HG03159 (cell line): Measurements from ENCODE around the gene REEP1.
"Not testable (repeated sequence)": the region's sequence is repeated elsewhere in the genome, so short reads cannot be mapped to it uniquely, and the experiment has no call there.

Experiments used
- ATAC-seq: cut with Tn5 transposase; IDR thresholded peaks from one replicate; pipeline ENCODE4 v1.9.1; 2021; ENCODE audit warnings: mild to moderate bottlenecking, moderate library complexity; ENCODE audit not compliant: unreplicated experiment

The REEP1 gene

DNA sequence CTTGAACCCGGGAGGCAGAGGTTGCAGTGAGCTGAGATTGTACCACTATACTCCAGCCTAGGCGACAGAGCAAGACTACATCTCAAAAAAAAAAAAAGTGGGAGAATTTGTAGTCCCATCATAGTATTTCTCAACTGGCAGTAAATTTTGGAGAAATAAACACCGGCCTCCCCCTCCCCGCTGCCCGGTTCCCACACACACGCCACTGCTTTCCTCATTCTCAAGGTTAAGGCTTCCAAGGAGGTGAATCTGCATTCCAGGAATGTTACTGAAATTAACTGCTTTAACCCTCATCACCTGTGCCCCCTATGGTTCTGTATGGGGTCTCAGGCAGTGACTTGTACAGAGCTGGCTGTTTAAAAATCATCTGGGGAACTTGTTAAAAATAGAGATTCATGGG is 88.2 kb downstream of the REEP1 start:
- no peak for ATAC-seq

DNA sequence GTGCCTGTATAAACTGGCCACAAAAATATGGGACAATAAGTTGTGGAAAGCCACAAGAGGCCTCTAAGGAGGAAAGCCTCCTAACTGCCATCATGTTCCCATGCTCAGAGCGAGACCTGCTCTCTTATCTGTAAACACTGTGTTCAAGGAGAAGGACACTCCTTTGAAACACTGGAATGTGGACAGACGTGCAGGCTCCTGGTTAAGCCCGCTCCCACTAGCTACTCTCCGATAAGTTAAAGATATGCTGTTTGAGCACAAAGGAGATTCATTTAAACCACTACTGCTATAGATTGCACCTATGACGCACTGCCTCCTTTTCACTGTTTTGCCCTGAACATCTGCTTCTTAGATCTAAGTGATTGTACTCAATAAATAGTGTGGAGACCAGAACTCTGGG is 92.2 kb downstream of the REEP1 start:
- ATAC-seq: not testable (repeated sequence)

DNA sequence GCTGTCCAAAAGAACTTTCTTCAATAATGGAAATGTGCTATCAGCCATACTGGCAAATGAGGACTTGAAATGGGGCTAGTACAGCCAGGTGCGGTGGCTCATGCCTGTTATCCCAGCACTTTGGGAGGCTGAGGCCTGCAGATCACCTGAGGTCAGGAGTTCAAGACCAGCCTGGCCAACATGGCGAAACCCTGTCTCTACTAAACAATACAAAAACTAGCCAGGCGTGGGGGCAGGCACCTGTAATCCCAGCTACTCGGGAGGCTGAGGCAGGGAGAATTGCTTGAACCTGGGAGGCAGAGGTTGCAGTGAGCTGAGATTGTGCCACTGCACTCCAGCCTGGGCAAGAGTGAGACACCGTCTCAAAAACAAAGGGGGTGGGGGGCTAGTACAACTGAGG is 92.6 kb downstream of the REEP1 start:
- ATAC-seq: not testable (repeated sequence)

DNA sequence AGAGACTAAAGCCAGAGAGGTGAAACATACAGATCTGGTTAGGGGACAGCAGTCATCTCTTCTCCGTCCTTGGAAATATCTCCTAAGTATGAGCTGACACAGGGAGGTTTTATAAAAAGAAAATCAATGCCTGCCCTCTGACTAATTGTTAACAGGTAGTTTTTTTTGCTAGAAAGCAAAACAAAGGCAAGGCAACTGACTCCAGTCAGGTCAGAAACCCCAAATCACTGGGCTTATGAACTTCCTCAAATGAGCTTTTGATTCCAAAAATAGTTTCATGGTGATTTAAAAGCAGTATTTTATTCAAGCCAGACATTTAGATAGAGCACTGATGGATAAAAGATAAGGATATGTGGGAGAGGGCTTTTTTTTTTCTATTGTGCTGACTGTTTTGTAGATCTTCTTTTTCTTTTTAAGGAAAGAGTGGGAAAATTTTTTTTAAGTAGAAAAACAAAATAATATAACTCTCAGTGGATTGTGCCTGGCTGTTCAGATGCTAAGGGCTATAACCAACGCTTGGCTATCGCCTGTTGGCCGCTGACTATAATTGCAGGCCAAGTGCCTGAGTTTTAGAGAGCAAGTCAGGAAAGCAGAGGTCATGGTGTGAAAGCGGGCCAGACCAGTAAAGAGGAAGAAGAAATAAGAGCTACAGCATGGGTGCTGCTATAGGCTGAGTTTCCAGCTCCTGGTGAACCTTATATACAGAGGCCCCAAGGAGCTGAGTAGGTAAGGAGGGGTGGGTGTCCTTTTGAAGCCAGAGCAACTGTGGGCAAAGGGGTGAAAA is 93.3 kb downstream of the REEP1 start:
- ATAC-seq: no peak

DNA sequence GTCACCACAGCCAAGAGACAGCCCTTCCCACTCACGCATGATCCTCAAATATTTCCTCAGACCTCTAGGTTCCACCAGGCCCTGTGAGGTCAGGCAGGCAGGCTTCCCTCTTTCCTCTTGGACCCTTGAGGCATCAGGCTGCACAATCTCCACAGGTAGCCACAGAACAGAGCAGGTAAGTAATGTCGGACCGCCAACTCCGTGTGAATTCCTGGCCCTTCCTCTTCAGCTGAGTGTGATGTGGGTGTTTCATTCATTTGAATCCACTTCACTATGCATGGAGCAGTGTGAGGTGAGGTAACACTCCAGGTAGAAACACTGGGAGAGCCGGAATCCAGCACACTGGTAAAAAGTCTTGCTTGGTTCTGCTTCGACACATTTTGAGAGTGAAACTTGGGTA is 94.2 kb downstream of the REEP1 start:
- ATAC-seq: no peak

DNA sequence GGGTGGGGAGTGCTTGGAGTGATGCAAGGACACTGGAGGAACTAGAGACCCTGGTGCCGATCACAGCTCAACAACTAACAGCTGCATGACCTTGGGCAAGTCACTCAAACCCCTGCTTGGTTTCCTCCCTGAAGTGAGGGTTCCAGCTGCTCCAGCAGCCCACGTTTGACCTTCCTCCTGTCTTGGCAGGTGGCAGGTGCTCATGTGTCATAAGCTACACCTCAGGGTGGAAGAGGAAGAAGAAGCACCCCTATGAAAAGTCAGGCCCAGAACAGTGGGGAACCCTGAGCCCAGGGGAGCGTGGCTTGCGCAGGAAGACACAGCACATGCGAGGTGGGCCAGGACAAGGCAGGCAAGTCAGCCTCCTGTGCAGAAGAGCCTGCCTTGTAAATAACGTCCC is 95.8 kb downstream of the REEP1 start:
- ATAC-seq: no peak

DNA sequence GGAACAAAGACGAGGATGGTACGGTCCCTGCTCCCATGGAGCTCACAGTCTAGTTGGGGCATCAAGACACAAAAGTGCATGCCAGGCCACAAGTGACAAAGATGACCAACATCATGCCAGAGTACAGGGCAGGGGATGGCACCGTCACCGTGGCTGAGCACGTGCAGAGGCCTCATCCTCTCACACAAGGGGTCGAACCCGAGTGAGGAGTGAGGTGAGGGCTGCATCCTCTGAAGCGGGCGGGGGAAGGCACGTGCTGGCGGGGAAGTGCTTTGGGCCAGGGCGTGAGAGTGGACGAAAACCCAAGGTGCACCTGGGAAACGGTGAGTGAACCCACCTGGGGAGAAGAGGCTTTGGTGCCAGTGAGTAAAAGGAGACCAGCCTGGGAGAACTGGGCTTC is 97.2 kb downstream of the REEP1 start:
- no peak for ATAC-seq

DNA sequence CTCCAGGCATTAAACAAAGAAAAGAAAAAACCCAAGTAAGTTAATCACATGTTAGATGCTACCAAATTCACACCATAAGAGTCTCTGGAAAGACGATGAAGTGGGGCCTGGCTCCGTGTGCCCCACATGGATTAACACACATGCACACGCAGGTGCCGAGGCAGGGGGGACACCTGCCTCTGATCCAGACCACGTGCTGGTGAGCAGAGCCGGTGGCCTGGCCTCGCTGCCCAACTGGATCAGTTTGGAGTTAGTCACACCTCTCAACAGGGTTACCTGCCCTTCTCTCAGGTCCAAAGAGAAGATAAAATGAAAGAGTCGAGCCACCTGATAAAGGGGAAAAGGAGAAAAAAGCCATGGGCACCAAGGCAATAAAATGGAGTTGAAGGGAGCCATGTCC is 97.7 kb downstream of the REEP1 start:
- no peak for ATAC-seq

DNA sequence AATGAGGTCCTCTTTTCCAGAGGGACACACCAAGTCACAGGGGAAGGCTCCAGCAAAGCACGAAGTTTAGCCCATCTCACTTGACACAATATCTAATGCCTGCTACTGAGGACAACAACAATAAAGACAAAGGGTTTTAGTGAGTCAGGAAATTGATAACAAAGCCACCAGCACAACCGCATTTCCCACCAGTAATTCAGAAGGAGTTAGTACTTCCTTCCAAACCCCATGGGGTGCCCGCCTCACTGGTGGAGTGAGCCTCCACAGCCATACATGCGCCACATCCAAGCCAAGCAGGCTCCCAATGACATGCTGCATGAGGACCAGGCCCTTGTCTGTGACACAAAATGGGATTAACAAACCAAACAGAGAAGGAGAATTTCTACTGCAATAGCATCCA is 98.1 kb downstream of the REEP1 start:
- no peak for ATAC-seq

DNA sequence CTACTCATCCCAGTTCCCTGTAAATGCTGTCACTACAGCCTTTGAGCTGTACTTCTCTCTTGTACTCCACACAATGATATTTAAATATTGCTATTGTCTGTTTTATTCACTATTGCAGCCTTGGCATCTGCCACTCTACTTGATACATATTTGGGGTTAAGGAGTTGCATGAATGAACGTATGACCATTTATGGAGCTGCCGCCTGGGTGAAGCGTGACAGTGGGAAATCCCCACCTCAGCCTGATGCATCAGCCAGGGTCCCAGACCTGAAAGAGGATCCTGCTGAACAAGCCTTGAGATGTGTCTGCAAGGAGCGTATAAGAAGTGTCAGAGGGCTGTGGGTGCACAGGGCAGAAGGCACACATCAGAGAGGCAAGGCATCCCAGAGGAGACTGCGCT is 99.1 kb downstream of the REEP1 start:
- peak; percentile 84 for ATAC-seq

DNA sequence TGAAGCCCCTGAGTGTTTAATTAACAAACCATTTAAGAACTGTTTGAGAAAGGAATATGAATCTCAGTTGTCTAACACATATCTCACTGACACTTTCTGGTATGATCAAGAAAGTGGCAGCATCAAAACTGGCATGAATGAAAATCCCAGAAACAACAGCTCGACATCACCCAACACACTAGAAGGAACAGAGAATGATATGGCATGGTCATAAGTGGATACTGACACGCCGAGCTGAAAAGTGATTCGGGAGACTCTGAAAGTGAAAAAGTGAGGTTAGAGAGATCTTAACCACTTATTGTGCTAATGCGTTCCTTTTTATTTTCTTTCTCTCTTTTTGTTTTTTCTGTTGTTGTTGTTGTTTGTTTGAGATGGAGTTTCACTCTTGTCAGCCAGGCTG is 100.3 kb downstream of the REEP1 start:
- no peak for ATAC-seq

DNA sequence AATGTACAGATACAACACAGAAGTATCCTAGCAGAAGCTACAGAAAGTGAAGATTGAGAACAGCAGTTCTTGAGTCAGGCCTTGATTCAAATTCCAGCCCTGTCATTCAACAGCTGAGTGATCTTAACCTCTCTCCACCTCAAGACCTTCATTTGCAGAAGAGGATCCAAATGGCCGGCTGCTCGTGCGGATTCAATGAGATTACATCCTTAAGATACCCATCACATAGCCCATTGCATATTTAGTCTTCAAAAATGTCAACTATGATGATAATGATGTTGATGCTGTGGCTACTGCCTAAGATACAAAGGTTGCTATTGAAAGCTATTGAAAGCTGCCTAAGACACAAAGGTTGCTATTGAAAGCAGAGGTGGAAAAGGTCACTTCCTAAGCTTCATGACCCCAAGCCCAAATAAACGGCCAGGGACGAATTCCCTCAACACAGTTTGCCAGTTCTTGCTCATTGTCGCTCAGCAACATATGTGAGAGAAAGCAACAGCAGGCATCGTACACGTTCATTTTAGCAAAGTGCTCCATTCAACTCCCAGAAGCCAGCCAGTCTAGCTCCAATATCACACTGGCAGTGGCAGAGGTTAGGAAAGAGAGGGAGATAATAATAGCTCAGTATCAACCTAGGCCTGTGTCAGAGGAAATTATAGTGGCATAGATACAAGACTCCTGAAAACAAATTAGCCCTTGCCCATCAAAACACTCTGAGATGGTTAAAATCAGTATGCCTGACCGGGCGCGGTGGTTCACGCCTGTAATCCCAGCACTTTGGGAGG is 102.0 kb downstream of the REEP1 start:
- ATAC-seq: no peak

DNA sequence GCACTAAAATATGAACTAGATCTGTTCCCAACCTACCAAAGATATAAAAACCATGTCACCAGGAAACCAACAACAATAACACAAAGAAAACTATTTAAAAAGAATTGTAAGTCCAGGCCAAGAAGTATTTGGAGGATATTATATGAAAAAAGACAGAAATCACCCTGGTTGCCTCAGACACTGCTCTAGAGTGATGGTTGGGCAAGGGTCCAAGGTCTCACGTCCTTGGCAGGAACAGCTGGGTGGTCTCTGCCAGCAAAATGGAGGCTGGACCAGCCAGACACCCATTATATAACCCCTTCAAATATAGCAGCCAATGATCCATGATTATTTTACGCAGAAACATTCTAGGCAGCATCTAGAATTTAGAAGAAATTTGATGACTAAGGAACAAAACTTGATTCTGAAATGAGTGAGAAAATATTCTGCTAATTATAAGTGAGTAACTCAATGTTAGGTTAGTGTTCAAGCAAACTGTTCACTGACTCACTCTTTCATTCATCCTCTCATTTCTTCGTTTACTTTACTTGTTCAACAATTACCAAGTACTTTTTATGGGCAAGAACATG is 102.8 kb downstream of the REEP1 start:
- no peak for ATAC-seq

DNA sequence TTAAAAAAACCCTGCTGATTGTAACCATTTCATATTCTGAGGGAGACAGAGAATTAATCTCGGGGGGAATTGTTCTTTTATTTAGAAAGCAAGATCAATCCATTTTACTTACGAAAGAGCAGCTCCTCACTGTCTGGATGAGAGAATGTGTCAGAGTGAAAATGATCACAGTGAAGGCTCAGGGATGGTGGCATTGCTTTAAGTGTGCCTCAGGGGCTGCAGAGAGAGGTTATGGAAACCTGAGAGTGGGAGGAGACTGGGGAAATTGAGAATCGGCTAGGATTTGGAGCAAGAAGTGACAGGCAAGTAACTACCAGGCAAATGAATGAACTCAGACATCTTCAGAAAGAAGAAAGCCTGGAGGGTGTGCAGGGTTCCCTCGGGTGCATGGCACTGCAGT is 104.0 kb downstream of the REEP1 start:
- ATAC-seq: no peak

DNA sequence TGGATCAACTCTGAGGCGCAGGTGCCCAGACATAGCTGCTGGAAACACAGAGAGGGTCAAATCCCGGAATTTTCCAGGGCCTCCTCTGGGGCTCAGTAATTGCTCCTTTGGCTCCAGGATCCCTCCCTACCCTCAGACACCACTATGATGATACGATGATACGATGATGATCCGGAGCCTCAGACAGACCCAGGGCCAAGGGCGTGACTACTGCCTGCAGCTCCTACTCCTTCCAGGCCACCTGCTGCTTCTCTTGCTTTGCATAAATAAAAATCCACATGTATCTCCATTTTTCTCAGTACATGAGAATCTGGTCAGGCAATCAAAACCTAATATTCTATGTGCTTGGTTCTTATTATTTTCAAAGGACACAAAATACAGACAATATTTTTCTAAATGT is 104.5 kb downstream of the REEP1 start:
- no peak for ATAC-seq

DNA sequence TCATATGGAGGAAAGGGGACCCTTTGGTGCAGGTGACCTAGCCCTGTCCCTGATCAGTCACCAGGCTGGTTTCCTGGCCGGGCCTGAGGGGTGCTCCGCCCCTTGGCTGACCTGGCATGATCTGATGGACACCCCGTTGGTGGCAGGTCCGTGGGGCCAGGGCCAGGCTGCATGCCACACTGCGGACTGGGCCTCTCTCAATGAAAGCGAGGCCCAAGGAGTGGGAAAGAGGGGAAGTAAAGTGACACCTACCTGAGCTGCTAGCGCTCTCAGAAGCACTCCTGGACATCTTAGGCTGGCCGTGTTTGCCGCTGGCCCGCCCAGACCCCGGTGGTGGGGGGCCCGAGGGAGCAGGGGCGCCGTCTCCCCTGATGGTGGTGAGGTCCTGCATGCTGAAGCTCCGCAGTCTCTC is 105.0 kb downstream of the REEP1 start:
- no peak for ATAC-seq

DNA sequence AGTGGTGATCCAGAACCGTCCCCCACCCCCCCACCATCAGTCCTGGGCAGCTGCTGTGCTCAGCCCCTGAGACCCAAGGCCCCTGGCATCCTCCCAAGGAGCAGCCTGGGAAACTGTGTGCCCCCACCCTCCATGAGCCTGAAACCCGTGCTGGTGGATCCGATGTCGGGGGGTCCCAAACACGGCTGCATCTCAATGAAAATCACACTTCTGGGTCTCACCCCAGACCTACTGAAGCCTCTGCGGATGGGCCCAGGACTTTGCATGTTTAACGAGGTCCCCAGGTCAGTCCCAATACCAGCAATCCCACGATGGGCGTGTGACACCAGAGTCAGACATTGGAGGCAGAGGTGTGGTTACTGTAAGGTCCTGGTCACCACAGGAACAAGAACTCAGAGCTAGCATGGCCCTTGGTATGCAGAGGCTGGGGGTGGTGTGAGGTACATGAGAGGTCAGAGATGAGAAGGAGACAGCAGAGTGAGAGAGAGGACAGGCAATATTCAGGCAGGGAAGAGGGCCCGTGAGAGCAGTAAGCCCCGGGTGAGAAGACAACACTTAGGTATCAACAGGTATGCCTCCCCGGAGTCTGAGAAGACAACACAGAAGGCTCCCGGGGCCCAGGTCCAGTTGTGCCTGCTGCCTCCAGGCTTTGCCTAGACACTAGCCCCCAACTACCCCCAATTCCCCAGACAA is 105.6 kb downstream of the REEP1 start:
- ATAC-seq: no peak

DNA sequence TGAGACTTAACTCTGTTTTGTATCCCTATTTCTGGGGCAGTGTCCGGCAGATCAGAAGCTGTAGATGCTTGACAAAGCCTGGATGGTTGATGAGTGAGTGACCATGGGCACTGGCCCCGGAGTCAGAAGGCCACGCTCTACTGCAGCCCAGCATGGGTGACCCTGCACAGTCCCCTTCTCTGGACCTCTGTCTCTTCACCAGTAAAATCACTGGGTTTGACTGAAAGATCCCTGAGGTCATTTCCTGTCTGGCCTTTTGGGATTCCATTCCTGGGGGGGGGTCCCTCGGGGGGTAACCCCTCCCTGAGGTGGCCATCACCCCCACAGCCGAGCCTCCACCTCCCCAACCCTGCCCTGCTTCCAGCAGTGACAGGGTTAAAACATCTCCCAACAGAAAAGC is 106.5 kb downstream of the REEP1 start:
- no peak for ATAC-seq

DNA sequence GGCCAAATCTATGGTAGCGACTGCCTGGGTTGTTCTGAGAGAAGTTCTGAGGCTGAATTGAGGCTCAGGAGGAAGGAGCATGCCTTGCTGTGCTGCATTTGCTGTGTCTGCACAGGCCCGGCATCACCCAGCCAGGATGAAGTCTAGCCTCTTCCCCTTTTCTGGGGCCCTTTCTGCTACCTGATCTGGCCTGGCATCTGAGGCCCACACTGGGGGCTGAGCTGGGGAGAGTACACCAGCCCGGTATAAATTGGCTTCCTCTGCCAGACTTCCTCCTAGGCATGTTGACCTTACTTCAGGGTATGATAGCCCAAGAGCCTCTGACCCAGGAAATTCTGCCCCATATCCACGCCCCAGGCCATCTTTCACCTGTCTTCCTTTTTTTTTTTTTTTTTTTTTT is 108.2 kb downstream of the REEP1 start:
- ATAC-seq: no peak

DNA sequence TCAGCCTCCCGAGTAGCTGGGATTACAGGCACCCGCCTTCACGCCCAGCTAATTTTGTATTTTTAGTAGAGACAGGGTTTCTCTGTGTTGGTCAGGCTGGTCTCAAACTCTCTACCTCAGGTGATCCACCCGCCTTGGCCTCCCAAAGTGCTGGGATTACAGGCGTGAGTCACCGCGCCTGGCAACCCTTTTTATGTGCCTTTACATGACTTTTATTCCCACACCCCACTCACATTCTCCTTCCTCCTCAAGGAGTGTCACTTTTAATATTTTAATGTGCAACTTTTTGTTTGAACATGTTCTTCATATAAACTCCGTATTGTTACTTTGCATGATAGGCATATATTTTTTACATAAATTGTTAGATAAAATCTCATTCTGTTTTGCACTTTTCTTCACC is 108.9 kb downstream of the REEP1 start:
- not testable (repeated sequence) for ATAC-seq

DNA sequence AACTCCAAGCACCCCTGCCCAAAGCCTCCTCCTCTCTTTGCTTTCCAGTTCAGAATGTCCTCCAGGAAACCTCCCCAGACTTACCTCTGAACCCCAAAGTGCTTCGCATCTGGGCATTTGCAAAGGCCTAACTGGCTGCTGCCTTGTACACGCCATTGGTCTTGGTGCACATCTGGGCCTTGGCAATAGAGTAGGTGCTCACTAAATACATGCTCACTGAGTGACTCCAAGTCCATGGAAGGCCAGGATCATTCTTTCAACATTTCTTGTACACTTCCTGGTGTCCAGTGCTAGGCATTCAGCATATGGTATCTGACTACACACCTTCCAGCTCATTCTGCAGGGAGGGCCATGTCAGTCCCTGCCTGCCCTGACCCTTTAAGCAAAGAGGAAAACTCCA is 109.7 kb downstream of the REEP1 start:
- no peak for ATAC-seq
